IPS DF 4.7 (cell line): ENCODE data around the gene ENPP5.

Experiments used
- DNase-seq: peaks from one replicate; pipeline ENCODE4 v3.0.0-alpha.2; 2013; ENCODE audit warnings: low spot score; ENCODE audit errors: extremely low read depth

ENPP5 gene

DNA sequence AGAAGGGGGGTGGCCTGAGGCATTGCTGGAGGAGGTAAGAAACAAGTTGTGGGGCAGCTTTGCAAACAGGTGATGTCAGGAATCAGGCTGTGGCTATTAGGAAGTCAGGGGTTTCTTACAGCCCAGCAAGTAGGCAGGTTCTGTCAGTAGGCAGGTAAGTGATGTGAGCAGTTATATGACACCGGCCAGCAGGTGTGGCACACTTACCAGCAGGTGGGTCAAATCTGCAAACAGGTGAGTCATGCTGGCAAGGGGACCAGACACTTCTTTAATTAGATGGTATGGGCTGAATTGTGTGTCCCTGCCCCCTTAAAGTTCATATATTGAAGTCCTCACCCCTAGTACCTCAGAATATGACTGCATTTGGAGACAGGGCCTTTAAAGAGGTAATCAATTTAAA lies 57.4 kb downstream of the ENPP5 start:
- DNase-seq, result no peak
